Thoracic aorta (tissue), 2 donors: ENCODE data around the gene PFKL. TPM values are rescaled to one million over a fixed set of nuclear protein-coding genes. Genes with fewer than 3 reads are reported as not detected.

ENCODE experiments used
- ATAC-seq: fragments of 150-250 bp; one replicate; pipeline ENCODE4 v1.8.0; 2017; ENCODE audit warnings: low read depth; ENCODE audit not compliant: insufficient number of reproducible peaks, low FRiP score
- DNase-seq: peaks from one replicate; pipeline ENCODE4 v3.0.0-alpha.2; 2020; ENCODE audit warnings: low spot score
- H3K27ac ChIP-seq, 2 donors: fragments of 200-600 bp; sonication (generic); 1 replicate in 1 of 2; 2 replicates in 1 of 2; pipeline ENCODE4 v1.5.1; 2016; ENCODE audit warnings: mild to moderate bottlenecking in 2 of 2, moderate library complexity in 2 of 2
- H3K27me3 ChIP-seq: fragments of 200-600 bp; sonication (generic); replicated peaks from 2 replicates; pipeline ENCODE4 v1.6.0; 2016; ENCODE audit warnings: mild to moderate bottlenecking; ENCODE audit not compliant: insufficient read depth
- H3K36me3 ChIP-seq: fragments of 200-600 bp; sonication (generic); one replicate; pipeline ENCODE4 v1.5.1; 2016
- H3K4me1 ChIP-seq, 2 donors: fragments of 200-600 bp; sonication (generic); 1 replicate in 1 of 2; 2 replicates in 1 of 2; pipeline versions ENCODE4 v1.5.1 to v1.6.0; 2016; ENCODE audit warnings: low read depth in 2 of 2, mild to moderate bottlenecking in 1 of 2; ENCODE audit not compliant: control insufficient read depth in 1 of 2
- H3K4me3 ChIP-seq: fragments of 200-600 bp; sonication (generic); 2 replicates; pipeline ENCODE4 v1.5.1; 2016; ENCODE audit warnings: mild to moderate bottlenecking
- H3K9me3 ChIP-seq: fragments of 200-600 bp; sonication (generic); 2 replicates; pipeline ENCODE4 v1.5.1; 2016
- CTCF ChIP-seq: fragments of 200-600 bp; sonication (generic); IDR thresholded peaks from one replicate; pipeline ENCODE4 v1.5.1; 2019; ENCODE audit warnings: antibody characterized with exemption
- total RNA-seq, 2 donors: library from RNA; depleted of rRNA; stranded (reverse); fragments of >200 nt; gene quantifications; one replicate each; pipeline versions ENCODE4 v1.1.0 to v1.2.3, GENCODE V29; 2016

Gene PFKL
- total RNA-seq, 2 donors from 2014 or later, result 91.0 to 119 TPM

- no peak for TF ChIP-seq CTCF
- Histone ChIP-seq H3K27ac (no peak overlapping the region), H3K36me3 (no peaks in the 10 kb centered on the region), H3K4me3 (no peak overlapping the region), H3K27me3 (no peaks in the 10 kb centered on the region), H3K9me3 (peaks cover 2% of the 10 kb centered on the region), H3K4me1 (no peaks in the 10 kb centered on the region)
- ATAC-seq (no peak), DNase-seq (no peak)
These were observed 36.6 kb upstream of the PFKL start for GRCh38 chr21:44263221-44263760.

- Histone ChIP-seq H3K36me3 (no peaks in the 10 kb centered on the region), H3K27me3 (no peaks in the 10 kb centered on the region), H3K9me3 (peaks cover 2% of the 10 kb centered on the region), H3K4me1 (no peaks in the 10 kb centered on the region), H3K4me3 (no peak overlapping the region), H3K27ac (no peak overlapping the region)
- no peak for DNase-seq
- TF ChIP-seq CTCF, result no peak
- no peak for ATAC-seq
These were observed 36.1 kb upstream of the PFKL start for GRCh38 chr21:44263768-44264167.

- no peaks in the 10 kb centered on the region for H3K9me3 ChIP-seq
- no peak for TF ChIP-seq CTCF
- no peak overlapping the region for H3K4me3 ChIP-seq
- no peaks in the 10 kb centered on the region for H3K27me3 ChIP-seq
- no peaks in the 10 kb centered on the region for H3K4me1 ChIP-seq
- H3K36me3 ChIP-seq, result no peaks in the 10 kb centered on the region
- no peak for DNase-seq
- no peak overlapping the region for H3K27ac ChIP-seq
- no peak for ATAC-seq
These were observed 34.1 kb upstream of the PFKL start for GRCh38 chr21:44265734-44266270.

GRCh38 chr21:44267655-44268142 lies 32.2 kb upstream of the PFKL start:
- no peak for TF ChIP-seq CTCF
- no peaks in the 10 kb centered on the region for H3K4me1 ChIP-seq
- H3K27ac ChIP-seq, result no peak overlapping the region
- no peaks in the 10 kb centered on the region for H3K27me3 ChIP-seq
- no peaks in the 10 kb centered on the region for H3K36me3 ChIP-seq
- DNase-seq (no peak), ATAC-seq (no peak)
- H3K4me3 ChIP-seq, result no peak overlapping the region
- H3K9me3 ChIP-seq, result no peaks in the 10 kb centered on the region

- Histone ChIP-seq H3K27ac (no peak overlapping the region), H3K4me1 (no peaks in the 10 kb centered on the region), H3K27me3 (no peaks in the 10 kb centered on the region), H3K9me3 (no peaks in the 10 kb centered on the region), H3K4me3 (no peak overlapping the region), H3K36me3 (no peaks in the 10 kb centered on the region)
- ATAC-seq (no peak), DNase-seq (no peak)
- TF ChIP-seq CTCF, result no peak
These were observed 30.8 kb upstream of the PFKL start for GRCh38 chr21:44269090-44269489.
